GM20000 (cell line): ENCODE results near the gene SIX3.

Experiments
- DNase-seq: peaks from one replicate; pipeline ENCODE4 v3.0.0; 2012; ENCODE audit warnings: low spot score
- TF ChIP-seq, protein P1 (sequence below): IDR thresholded peaks from 2 replicates; pipeline ENCODE4 v1.5.1; 2012; ENCODE audit warnings: mild to moderate bottlenecking, control low read depth; ENCODE audit errors: extremely low read depth, missing control alignments

The SIX3 gene

DNA sequence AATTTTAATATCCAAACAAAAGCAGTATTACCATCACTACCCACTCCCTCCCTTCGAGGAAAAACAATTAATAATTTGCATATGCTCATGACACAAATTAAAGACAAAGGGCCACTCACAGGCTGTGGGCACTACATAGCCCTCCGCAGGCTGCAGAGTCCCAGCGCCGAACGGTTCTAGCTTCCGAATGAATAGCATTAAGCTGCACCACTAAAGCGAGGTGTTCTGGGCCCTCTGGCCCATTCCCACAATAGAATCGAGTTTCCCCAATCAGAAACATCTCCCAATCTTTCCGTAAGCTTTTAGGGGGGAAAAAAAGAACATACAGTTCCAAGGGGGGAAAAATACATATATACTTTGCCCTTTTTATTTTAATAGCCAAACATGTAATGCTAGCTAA lies 14.5 kb upstream of the SIX3 start:
- TF ChIP-seq, protein P1, sequence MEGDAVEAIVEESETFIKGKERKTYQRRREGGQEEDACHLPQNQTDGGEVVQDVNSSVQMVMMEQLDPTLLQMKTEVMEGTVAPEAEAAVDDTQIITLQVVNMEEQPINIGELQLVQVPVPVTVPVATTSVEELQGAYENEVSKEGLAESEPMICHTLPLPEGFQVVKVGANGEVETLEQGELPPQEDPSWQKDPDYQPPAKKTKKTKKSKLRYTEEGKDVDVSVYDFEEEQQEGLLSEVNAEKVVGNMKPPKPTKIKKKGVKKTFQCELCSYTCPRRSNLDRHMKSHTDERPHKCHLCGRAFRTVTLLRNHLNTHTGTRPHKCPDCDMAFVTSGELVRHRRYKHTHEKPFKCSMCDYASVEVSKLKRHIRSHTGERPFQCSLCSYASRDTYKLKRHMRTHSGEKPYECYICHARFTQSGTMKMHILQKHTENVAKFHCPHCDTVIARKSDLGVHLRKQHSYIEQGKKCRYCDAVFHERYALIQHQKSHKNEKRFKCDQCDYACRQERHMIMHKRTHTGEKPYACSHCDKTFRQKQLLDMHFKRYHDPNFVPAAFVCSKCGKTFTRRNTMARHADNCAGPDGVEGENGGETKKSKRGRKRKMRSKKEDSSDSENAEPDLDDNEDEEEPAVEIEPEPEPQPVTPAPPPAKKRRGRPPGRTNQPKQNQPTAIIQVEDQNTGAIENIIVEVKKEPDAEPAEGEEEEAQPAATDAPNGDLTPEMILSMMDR: no peak
- DNase-seq: no peak

- DNase-seq: no peak
Measured at GRCh38 chr2:44927985-44928482, 13.5 kb upstream of the SIX3 start.

DNA sequence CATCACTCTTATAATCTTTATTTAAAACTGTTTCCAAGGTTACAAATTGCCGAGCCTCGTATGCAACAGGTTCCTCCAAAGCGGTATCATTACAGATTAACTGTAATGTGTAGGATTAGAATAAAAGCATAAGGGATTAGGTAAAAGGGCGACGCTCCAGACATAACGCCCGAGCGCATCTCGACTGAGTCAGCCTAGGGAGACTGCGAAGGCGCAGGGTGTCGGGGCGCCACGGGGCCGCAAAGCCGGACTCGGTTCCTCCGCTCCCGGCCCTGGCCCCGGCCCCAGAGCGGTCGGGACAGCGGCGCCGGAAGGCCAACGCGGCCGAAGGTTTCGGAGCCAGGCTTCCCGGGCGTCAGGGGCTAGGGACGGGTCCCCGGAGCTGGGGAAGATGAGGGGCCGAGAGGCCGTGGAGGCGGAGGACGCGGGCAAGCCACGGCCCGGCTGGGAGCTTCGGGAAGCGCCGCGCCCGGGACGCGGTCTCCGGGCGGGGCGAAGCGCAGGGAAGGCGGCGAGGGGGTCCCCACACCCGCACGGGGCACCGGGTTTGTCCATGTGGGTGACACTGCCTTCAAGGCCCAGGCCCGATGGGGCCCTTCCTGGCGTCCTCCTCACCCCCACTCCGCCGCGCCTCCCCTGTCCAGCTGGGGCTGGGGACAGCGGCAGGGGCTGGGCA lies 12.9 kb upstream of the SIX3 start:
- TF ChIP-seq, protein P1: no peak
- peak; percentile 34 for DNase-seq

More at GRCh38 chr2:44927985-44928482, 13.5 kb upstream of the SIX3 start:
- TF ChIP-seq, protein P1: no peak

DNA sequence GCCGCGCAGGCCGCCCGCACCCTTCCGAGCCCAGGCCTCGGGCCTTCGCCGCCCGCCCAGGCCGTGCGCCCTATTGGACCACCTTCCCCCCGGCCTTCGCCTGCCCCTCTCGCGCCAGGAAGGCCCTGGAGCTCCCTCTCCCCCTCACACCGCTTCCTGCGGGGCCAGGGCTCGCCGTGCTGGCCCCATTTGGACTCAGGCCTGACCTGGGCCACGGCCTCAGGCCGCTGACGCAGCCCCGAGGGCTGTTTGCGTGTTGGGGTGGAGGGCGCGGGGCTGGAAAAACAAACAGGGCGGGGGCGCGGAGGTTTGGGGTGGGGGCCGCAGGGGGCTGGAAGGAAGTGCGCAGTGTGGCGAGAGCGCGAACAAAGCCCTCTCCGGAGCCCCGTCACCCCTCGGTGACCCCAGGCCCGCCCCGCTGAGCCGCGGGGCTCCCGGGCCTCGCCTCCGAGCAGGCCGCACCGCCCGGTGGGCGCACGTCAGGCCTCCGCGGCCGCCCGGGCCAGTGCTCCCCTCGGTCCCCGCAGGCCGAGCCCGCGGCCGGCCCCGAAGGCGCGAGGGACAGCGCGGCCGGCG lies 12.3 kb upstream of the SIX3 start:
- DNase-seq: peak; percentile 26
- TF ChIP-seq, protein P1: no peak

GRCh38 chr2:44929735-44930273 lies 11.7 kb upstream of the SIX3 start:
- TF ChIP-seq, protein P1: no peak
- DNase-seq: peak; percentile 39

GRCh38 chr2:44930274-44931197 lies 11.0 kb upstream of the SIX3 start:
- TF ChIP-seq, protein P1: no peak
- peak; percentile 50 for DNase-seq
